ENCODE results near the gene FCHO1. TPM values are rescaled to one million over a fixed set of nuclear protein-coding genes. Genes with fewer than 3 reads are reported as not detected.

The FCHO1 gene
- polyA plus RNA-seq, 2 of the 4 experiments (the other 2 are of a cell fraction) = 1.7 to 13.6 TPM

DNA sequence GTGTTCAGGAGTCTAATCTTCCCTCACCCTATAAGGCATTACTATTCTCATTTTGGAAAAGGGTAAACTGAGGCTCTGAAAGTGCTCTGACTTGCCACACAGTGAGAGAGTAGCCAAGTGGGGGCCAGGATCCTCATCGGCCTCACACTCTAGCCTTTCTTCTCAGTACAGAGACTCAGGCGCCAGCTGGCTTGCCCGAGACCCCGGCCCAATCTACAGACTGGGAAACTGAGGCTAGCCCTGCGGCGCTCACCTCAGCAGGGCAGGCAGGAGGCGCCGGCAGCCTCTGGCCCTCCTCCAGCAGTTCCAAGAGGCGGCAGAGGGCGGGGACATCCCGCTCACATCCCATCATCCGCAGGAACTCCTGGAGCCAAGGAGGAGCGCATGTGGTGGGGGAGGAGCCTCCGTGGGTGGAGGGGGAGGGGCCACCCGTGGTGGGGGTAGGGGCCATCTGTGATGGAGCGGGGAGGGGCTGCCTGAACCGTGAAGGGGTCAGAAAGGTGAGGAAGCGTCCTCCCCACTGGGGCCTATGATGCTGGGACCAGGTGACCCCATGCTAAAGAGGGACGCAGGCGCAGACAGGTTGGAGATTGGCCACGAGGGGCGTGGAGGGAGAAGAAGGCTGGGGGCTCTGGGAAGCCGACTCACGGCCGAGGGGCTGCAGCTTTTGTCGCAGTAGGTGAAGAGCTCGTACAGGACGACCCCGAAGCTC is 78.7 kb downstream of the FCHO1 start:
- 2% methylated on average over 13 of the region's 29 CpGs for WGBS (ENCODE audit: missing lambda C conversion rate)
- Histone ChIP-seq H3K9me3 (no peaks in the 10 kb centered on the region), H3K4me2 (peak overlapping the region; percentile 100), H3K4me3 (peak overlapping the region; percentile 55), H3K27ac (peak overlapping the region; percentile 88 to 89), H3K4me1 (peaks cover 4% of the 10 kb centered on the region; the same call in 1 of the 3 replicates)
- TF ChIP-seq CEBPB (IDR thresholded peaks at IDR 0.05) (no peak), ZFP36 (IDR thresholded peaks at IDR 0.05; ENCODE audit: borderline replicate concordance, partially characterized antibody) (no peak), KDM1A (IDR thresholded peaks at IDR 0.05; ENCODE audit: low read depth) (peak; percentile 85), RAD21 (conservative IDR thresholded peaks at IDR 0.05 in 1 of 2, IDR thresholded peaks at IDR 0.05 in 1 of 2) (no peak), EHMT2 (IDR thresholded peaks at IDR 0.05; ENCODE audit: low read depth) (no peak), HDAC2 (IDR thresholded peaks at IDR 0.05) (no peak), POLR2AphosphoS2 (conservative IDR thresholded peaks at IDR 0.05; ENCODE audit: low read length) (no peak), CHD4 (IDR thresholded peaks at IDR 0.05; ENCODE audit: borderline replicate concordance) (peak; percentile 74; the same call in 1 of the 2 replicates), GATA3 (IDR thresholded peaks at IDR 0.05; ENCODE audit: borderline replicate concordance) (no peak), CBX2 (IDR thresholded peaks at IDR 0.05; ENCODE audit: borderline replicate concordance, low read depth) (no peak), JUN (IDR thresholded peaks at IDR 0.05) (0 out of 5 replicates have a peak, but pooled peaks of 1 of the 2 experiments have one; percentile 8), HOXB5 (CRISPR knock-in tag; IDR thresholded peaks at IDR 0.05) (no peak), TP53 (CRISPR knock-in tag; IDR thresholded peaks at IDR 0.05) (no peak), CHD2 (IDR thresholded peaks at IDR 0.05; ENCODE audit: low read length, partially characterized antibody) (no peak), NFE2L2 (conservative IDR thresholded peaks at IDR 0.05; ENCODE audit: low read length) (no peak), JUNB (IDR thresholded peaks at IDR 0.05) (no peak)
- TF ChIP-seq, protein P1, sequence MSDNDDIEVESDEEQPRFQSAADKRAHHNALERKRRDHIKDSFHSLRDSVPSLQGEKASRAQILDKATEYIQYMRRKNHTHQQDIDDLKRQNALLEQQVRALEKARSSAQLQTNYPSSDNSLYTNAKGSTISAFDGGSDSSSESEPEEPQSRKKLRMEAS (IDR thresholded peaks at IDR 0.05) = peak; percentile 47; the same call in 1 of the 2 replicates
- TF ChIP-seq, protein P2, sequence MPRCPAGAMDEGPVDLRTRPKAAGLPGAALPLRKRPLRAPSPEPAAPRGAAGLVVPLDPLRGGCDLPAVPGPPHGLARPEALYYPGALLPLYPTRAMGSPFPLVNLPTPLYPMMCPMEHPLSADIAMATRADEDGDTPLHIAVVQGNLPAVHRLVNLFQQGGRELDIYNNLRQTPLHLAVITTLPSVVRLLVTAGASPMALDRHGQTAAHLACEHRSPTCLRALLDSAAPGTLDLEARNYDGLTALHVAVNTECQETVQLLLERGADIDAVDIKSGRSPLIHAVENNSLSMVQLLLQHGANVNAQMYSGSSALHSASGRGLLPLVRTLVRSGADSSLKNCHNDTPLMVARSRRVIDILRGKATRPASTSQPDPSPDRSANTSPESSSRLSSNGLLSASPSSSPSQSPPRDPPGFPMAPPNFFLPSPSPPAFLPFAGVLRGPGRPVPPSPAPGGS (IDR thresholded peaks at IDR 0.05) = no peak
- TF ChIP-seq, protein P3, sequence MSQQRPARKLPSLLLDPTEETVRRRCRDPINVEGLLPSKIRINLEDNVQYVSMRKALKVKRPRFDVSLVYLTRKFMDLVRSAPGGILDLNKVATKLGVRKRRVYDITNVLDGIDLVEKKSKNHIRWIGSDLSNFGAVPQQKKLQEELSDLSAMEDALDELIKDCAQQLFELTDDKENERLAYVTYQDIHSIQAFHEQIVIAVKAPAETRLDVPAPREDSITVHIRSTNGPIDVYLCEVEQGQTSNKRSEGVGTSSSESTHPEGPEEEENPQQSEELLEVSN (IDR thresholded peaks at IDR 0.05; ENCODE audit: borderline replicate concordance, low read depth) = 0 out of 2 replicates have a peak, but pooled peaks have one; percentile 37
- TF ChIP-seq, protein P4, sequence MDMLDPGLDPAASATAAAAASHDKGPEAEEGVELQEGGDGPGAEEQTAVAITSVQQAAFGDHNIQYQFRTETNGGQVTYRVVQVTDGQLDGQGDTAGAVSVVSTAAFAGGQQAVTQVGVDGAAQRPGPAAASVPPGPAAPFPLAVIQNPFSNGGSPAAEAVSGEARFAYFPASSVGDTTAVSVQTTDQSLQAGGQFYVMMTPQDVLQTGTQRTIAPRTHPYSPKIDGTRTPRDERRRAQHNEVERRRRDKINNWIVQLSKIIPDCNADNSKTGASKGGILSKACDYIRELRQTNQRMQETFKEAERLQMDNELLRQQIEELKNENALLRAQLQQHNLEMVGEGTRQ (IDR thresholded peaks at IDR 0.05) = peak; percentile 38; the same call in 1 of the 2 replicates
- no peak for FAIRE-seq
- CTCF ChIA-PET = interaction anchor here (0.7 to 1.2 kb wide), 3 partner anchors 11 to 45 kb away, joined by 3 to 4 read pairs (median 3); partner anchors contain the start of gene RPL18A
- DNase-seq (ENCODE audit: low read depth in 1 of 2, low spot score in 1 of 2) = peak; percentile 82 to 87
- ATAC-seq = peak; percentile 79 to 84
- POLR2A ChIA-PET = interaction anchor here (0.7 to 1.3 kb wide), 5 partner anchors 13 to 111 kb away, joined by 3 to 9 read pairs (median 4); partner anchors contain the start of genes B3GNT3, MAP1S and RPL18A

DNA sequence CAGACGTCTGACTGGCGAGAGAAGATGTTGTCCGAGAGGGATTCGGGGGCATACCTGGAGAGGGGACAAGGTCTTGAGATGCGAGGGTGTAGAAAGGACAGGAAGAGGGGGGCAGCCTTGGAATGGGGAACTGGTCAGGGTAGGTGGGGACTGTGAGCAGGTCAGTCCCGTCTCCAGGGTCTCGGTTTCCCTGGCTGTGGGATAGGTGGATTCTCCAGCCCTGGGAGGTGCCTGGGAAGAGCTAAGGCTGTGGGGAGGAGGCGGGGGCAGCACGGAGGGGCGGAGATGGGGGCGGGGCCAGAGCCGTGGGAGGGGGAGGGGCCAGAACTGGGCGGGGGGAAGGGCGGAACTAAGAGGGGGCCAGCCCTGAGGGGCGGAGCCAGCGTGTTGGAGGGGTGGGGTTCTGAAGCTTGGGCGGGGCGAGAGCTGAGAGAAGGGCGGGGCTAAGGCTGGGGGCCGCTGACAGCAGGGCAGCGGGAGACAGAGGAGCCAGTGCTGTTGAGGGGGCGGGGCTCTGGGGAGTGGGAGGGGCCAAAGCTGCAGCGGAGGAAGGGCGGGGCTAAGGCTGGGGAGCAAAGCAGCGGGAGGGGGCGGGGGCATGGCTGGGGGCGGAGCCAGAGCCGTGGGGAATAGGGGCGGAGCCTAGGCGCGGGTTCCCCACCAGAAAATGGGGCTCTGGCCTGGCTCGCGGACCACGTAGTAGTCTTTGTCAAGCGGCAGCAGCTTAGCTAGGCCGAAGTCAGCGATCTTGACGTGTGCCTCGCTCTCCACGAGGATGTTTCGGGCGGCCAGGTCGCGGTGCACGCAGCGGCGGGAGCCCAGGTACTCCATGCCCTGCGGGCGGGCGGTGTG is 79.5 kb downstream of the FCHO1 start:
- TF ChIP-seq EHF (CRISPR knock-in tag; IDR thresholded peaks at IDR 0.05) = no peak
- peak overlapping the region; percentile 88 to 89 for H3K27ac ChIP-seq
- peaks cover 4% of the 10 kb centered on the region; the same call in 1 of the 3 replicates for H3K4me1 ChIP-seq
- 66% methylated on average over 23 of the region's 50 CpGs for WGBS (ENCODE audit: missing lambda C conversion rate)
- ChIA-PET CTCF (interaction anchor here (0.7 to 1.2 kb wide), 2 partner anchors 10 to 46 kb away, joined by 3 read pairs; no protein-coding TSS in a partner anchor), POLR2A (interaction anchor here (0.7 to 1.3 kb wide), 5 partner anchors 12 to 112 kb away, joined by 3 to 9 read pairs (median 4); partner anchors contain the start of genes B3GNT3, MAP1S and RPL18A)
- peak overlapping the region; percentile 55 for H3K4me3 ChIP-seq
- DNase-seq (ENCODE audit: low read depth in 1 of 2, low spot score in 1 of 2) (peak; percentile 89 to 91), FAIRE-seq (no peak), ATAC-seq (peak; percentile 85 to 93)
- no peaks in the 10 kb centered on the region for H3K9me3 ChIP-seq
- peak overlapping the region; percentile 100 for H3K4me2 ChIP-seq

All from A549 (cell line).